ENCODE results near the gene FOXC2. TPM values are rescaled to one million over a fixed set of nuclear protein-coding genes. Genes with fewer than 3 reads are reported as not detected.

Gene FOXC2
- total RNA-seq, 2 donors from 2014 or later, result 54.5 to 60.7 TPM

GRCh38 chr16:86571530-86571915 lies 4.9 kb downstream of the FOXC2 start:
- Histone ChIP-seq H3K27me3 (replicated peaks; ENCODE audit: insufficient read depth) (no peaks in the 10 kb centered on the region), H3K36me3 (no peaks in the 10 kb centered on the region), H3K9me3 (no peaks in the 10 kb centered on the region), H3K27ac (peak overlapping the region; percentile 91 to 97), H3K4me1 (ENCODE audit: control insufficient read depth in 1 of 2, low read depth in 2 of 2) (peaks cover 22 to 34% of the 10 kb centered on the region in 2 donors), H3K4me3 (peak overlapping the region; percentile 94)
- DNase-seq (ENCODE audit: low spot score) (no peak), ATAC-seq (ENCODE audit: insufficient number of reproducible peaks, low FRiP score, low read depth) (no peak)
- no peak for TF ChIP-seq CTCF (IDR thresholded peaks at IDR 0.05)

GRCh38 chr16:86572041-86572521 lies 5.5 kb downstream of the FOXC2 start:
- DNase-seq (ENCODE audit: low spot score) (no peak), ATAC-seq (ENCODE audit: insufficient number of reproducible peaks, low FRiP score, low read depth) (no peak)
- H3K27ac ChIP-seq, result peak overlapping the region; percentile 91 to 97
- no peaks in the 10 kb centered on the region for H3K36me3 ChIP-seq
- peak overlapping the region; percentile 94 for H3K4me3 ChIP-seq
- H3K9me3 ChIP-seq, result no peaks in the 10 kb centered on the region
- TF ChIP-seq CTCF (IDR thresholded peaks at IDR 0.05), result no peak
- peaks cover 22 to 37% of the 10 kb centered on the region in 2 donors for H3K4me1 ChIP-seq (ENCODE audit: control insufficient read depth in 1 of 2, low read depth in 2 of 2)
- H3K27me3 ChIP-seq (replicated peaks; ENCODE audit: insufficient read depth), result no peaks in the 10 kb centered on the region

- H3K9me3 ChIP-seq, result no peaks in the 10 kb centered on the region
- peak overlapping the region; percentile 91 to 97 for H3K27ac ChIP-seq
- peak overlapping the region; percentile 94 for H3K4me3 ChIP-seq
- no peaks in the 10 kb centered on the region for H3K36me3 ChIP-seq
- DNase-seq (ENCODE audit: low spot score) (no peak), ATAC-seq (ENCODE audit: insufficient number of reproducible peaks, low FRiP score, low read depth) (no peak)
- no peaks in the 10 kb centered on the region for H3K27me3 ChIP-seq (replicated peaks; ENCODE audit: insufficient read depth)
- no peak for TF ChIP-seq CTCF (IDR thresholded peaks at IDR 0.05)
- H3K4me1 ChIP-seq (ENCODE audit: control insufficient read depth in 1 of 2, low read depth in 2 of 2), result peaks cover 22 to 42% of the 10 kb centered on the region in 2 donors
Measured at GRCh38 chr16:86572606-86573005, 6.0 kb downstream of the FOXC2 start.

GRCh38 chr16:86573215-86573614 lies 6.6 kb downstream of the FOXC2 start:
- Histone ChIP-seq H3K9me3 (no peaks in the 10 kb centered on the region), H3K4me3 (peak overlapping the region; percentile 94), H3K27ac (peak overlapping the region; percentile 91 to 97), H3K36me3 (no peaks in the 10 kb centered on the region), H3K27me3 (replicated peaks; ENCODE audit: insufficient read depth) (no peaks in the 10 kb centered on the region), H3K4me1 (ENCODE audit: control insufficient read depth in 1 of 2, low read depth in 2 of 2) (peaks cover 22 to 45% of the 10 kb centered on the region in 2 donors)
- ATAC-seq (ENCODE audit: insufficient number of reproducible peaks, low FRiP score, low read depth) (no peak), DNase-seq (ENCODE audit: low spot score) (no peak)
- no peak for TF ChIP-seq CTCF (IDR thresholded peaks at IDR 0.05)

- DNase-seq (ENCODE audit: low spot score) (no peak), ATAC-seq (ENCODE audit: insufficient number of reproducible peaks, low FRiP score, low read depth) (no peak)
- Histone ChIP-seq H3K4me3 (peak overlapping the region; percentile 94), H3K27ac (peak overlapping the region; percentile 91 to 97), H3K27me3 (replicated peaks; ENCODE audit: insufficient read depth) (no peaks in the 10 kb centered on the region), H3K9me3 (no peaks in the 10 kb centered on the region), H3K4me1 (ENCODE audit: control insufficient read depth in 1 of 2, low read depth in 2 of 2) (peaks cover 22 to 52% of the 10 kb centered on the region in 2 donors), H3K36me3 (no peaks in the 10 kb centered on the region)
- TF ChIP-seq CTCF (IDR thresholded peaks at IDR 0.05), result no peak
Measured at GRCh38 chr16:86573646-86574508, 7.2 kb downstream of the FOXC2 start.

Measured in thoracic aorta (tissue), 2 donors.